ENCODE data around the gene IFNA8.

DNA sequence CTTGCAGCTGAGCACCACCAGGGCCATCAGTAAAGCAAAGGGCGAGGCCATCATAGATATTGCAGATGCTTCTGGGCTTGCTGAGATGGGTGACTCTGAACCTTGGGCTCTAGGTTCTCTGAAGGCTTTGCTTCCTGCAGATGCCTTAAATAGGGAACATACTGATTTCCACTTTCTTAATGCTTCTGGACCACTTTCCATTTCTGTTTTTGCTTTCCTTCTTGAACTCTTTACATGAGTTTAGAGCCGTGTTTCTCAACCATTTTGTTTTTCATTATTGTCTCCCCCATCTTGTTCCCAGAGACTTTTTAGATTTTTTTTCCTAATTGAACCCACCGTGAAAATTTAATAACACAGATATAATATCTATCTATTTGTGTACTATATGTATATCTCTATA is 41.0 kb upstream of the IFNA8 start, which contains the start of gene IFNA13:
- TF ChIP-seq EZH2phosphoT487 (IDR thresholded peaks at IDR 0.05; ENCODE audit: low read depth, severe bottlenecking, unreplicated experiment) (no peak), EZH2 (IDR thresholded peaks at IDR 0.05; ENCODE audit: borderline replicate concordance) (no peak)

Measured in hepatocyte (in vitro differentiated cells).